ENCODE measurements around the gene ZNF18. TPM values are rescaled to one million over a fixed set of nuclear protein-coding genes. Genes with fewer than 3 reads are reported as not detected.
A peak's percentile ranks its signal among the peaks of the same experiment; 100 is the strongest.
"Not testable (repeated sequence)": the region's sequence is repeated elsewhere in the genome, so short reads cannot be mapped to it uniquely, and the experiment has no call there.

ZNF18 gene
- total RNA-seq, 1 donor from 2014 or later = 5.2 TPM

DNA sequence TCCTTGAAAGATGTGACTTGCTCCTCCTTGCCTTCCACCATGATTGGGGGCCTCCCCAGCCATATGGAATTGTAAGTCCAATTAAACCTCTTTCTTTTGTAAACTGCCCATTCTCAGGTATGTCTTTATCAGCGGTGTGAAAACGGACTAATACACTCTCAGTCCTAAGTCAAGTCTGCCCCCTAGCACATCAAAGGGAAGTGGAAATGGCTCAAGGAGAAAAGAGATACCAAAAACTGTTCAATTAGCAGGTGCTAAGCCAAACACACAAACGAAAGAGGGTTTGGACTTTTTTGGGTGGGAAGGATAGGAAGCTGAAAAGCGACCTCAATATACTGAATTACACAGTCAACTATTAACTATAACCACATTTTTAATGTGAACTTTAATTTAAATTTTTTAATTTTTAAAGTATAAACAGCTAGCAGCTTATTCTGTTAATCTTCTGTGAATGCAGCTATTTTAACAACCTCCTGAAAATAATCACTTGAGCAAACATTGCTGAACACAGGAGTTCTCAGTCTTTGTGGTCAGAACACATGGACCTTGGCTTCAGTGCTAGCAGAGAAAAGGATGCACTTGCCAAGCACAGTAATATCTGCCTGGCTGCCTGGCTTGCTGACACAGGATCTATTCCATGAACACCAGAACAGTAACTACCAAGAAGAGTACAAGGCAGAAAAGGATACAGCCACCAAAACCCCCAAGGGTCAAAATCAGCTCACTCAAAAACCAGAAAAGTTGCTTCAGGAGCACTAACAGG lies 10.9 kb downstream of the ZNF18 start:
- no peak for ATAC-seq
- H3K27ac ChIP-seq = no peak overlapping the region

DNA sequence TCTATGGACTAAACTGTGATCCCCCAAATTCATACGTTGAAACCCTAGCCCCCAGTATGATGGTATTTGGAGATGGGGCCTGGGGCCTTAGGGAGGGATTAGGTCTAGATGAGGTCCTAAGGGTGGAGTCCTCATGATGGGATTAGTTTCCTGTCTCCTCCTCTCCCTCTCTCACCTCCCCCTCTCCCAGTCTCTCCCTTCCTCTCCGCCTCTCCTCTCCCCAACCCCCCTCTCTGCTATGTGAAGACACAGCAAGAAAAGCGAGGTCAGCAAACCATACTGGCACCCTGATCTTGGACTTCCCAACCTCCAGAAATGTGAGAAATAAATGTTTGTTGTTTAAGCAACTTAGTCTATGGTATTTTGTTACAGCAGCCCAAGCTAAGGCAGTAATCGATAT lies 15.4 kb downstream of the ZNF18 start:
- H3K27me3 ChIP-seq = no peaks in the 10 kb centered on the region
- no peak overlapping the region for H3K4me3 ChIP-seq
- ATAC-seq (no peak), DNase-seq (no peak)
- TF ChIP-seq CTCF (IDR thresholded peaks at IDR 0.05) = no peak
- H3K4me1 ChIP-seq = no peaks in the 10 kb centered on the region
- intact Hi-C loops (cut with DNase I) = no loop called here
- H3K36me3 ChIP-seq = peaks cover 33% of the 10 kb centered on the region
- H3K27ac ChIP-seq = no peak overlapping the region
- no peaks in the 10 kb centered on the region for H3K9me3 ChIP-seq

More for the DNA sequence above, 10.9 kb downstream of the ZNF18 start:
- H3K27me3 ChIP-seq = no peaks in the 10 kb centered on the region
- no peak for DNase-seq
- H3K4me3 ChIP-seq = no peak overlapping the region
- no peaks in the 10 kb centered on the region for H3K9me3 ChIP-seq
- no peak for TF ChIP-seq CTCF (IDR thresholded peaks at IDR 0.05)
- intact Hi-C loops (cut with DNase I) = no loop called here
- peaks cover 33% of the 10 kb centered on the region for H3K36me3 ChIP-seq
- H3K4me1 ChIP-seq = no peaks in the 10 kb centered on the region

DNA sequence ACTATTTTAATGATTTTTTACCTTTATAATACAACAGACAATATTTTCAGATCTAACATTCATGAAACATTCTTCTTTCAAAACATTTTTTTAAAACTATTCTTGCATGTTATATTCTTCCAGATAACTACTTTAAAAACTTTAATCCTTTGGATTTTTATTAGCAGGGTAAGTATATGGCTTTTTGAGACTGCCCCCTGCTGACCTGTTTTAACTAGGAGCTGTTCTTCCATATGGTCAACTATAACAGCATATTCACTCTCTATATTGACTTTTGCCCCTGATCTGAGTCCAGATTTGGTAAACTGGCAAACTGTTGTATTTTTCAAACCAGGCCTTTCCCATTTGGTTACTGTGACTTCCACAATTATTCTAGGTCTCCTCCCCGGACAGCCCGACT lies 16.5 kb downstream of the ZNF18 start:
- Histone ChIP-seq H3K9me3 (no peaks in the 10 kb centered on the region), H3K36me3 (peaks cover 33% of the 10 kb centered on the region), H3K4me1 (no peaks in the 10 kb centered on the region), H3K27ac (no peak overlapping the region), H3K4me3 (no peak overlapping the region), H3K27me3 (no peaks in the 10 kb centered on the region)
- ATAC-seq (no peak), DNase-seq (no peak)
- intact Hi-C loops (cut with DNase I) = no loop called here
- no peak for TF ChIP-seq CTCF (IDR thresholded peaks at IDR 0.05)

GRCh38 chr17:11979795-11980194 lies 17.5 kb downstream of the ZNF18 start:
- H3K4me3 ChIP-seq = no peak overlapping the region
- H3K36me3 ChIP-seq = peaks cover 33% of the 10 kb centered on the region
- no peaks in the 10 kb centered on the region for H3K27me3 ChIP-seq
- no peak for TF ChIP-seq CTCF (IDR thresholded peaks at IDR 0.05)
- DNase-seq (no peak), ATAC-seq (no peak)
- intact Hi-C loops (cut with DNase I) = no loop called here
- H3K9me3 ChIP-seq = no peaks in the 10 kb centered on the region
- no peaks in the 10 kb centered on the region for H3K4me1 ChIP-seq
- H3K27ac ChIP-seq = no peak overlapping the region

- H3K4me1 ChIP-seq; intact Hi-C loops (cut with DNase I); DNase-seq; H3K9me3 ChIP-seq; H3K27ac ChIP-seq; H3K27me3 ChIP-seq; H3K4me3 ChIP-seq; ATAC-seq; H3K36me3 ChIP-seq: not testable (repeated sequence)
Observed at GRCh38 chr17:11972741-11973140, 24.5 kb downstream of the ZNF18 start.

DNA sequence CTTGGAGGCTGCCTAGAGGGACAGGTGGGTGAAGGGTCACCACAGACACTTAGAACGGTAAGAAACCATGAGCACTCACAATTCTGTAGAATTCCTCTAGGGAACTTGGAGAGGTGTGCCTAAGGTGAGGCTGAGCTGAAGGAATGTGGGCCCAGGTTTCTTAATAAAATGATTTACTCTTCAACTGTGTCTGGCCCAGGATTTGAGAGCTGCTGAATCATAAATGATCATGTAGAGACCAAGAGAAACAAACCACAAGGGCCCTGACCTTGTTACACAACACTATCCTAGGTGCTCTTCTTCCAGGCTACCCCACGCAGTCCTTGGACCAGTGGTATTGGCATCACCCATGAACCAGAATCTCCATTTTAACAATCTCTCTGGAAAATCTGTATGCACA lies 27.7 kb downstream of the ZNF18 start:
- TF ChIP-seq CTCF (IDR thresholded peaks at IDR 0.05) = no peak
- intact Hi-C loops (cut with DNase I) = no loop called here
- Histone ChIP-seq H3K36me3 (no peaks in the 10 kb centered on the region), H3K4me3 (no peak overlapping the region), H3K27ac (no peak overlapping the region), H3K4me1 (no peaks in the 10 kb centered on the region), H3K9me3 (peaks cover 6% of the 10 kb centered on the region), H3K27me3 (no peaks in the 10 kb centered on the region)
- ATAC-seq (peak; percentile 48), DNase-seq (no peak)

All from upper lobe of right lung (tissue), 1 donor.